Gastrocnemius medialis (tissue), 4 donors: ENCODE results near the gene TRAF7.
"Not testable (repeated sequence)": the region's sequence is repeated elsewhere in the genome, so short reads cannot be mapped to it uniquely, and the experiment has no call there.

Experiments
- CTCF ChIP-seq, 5 experiments: fragments of 450-650 bp in 3 of 5; fragments of 200-600 bp in 2 of 5; sonication (generic) in 2 of 5; IDR thresholded peaks in 4 of 5; conservative IDR thresholded peaks in 1 of 5; 1 replicate in 4 of 5; 2 replicates in 1 of 5; pipeline ENCODE4 v1.5.1; 2016 to 2019; ENCODE audit warnings: antibody characterized with exemption in 5 of 5, mild to moderate bottlenecking in 3 of 5, moderate library complexity in 3 of 5
- POLR2A ChIP-seq, 2 donors: fragments of 450-650 bp; IDR thresholded peaks; one replicate each; pipeline ENCODE4 v1.6.1; 2017; ENCODE audit warnings: antibody characterized with exemption in 2 of 2, mild to moderate bottlenecking in 2 of 2, moderate library complexity in 2 of 2

GRCh38 chr16:2111412-2112335 is 43.9 kb upstream of the TRAF7 start:
- not testable (repeated sequence) for TF ChIP-seq CTCF (IDR thresholded peaks at IDR 0.05 in 4 of 5, conservative IDR thresholded peaks at IDR 0.05 in 1 of 5); POLR2A (IDR thresholded peaks at IDR 0.05)
